Raji (cell line): ENCODE measurements around the gene PITPNC1.

Experiments
- POLR2A ChIP-seq: IDR thresholded peaks from 2 replicates; pipeline ENCODE4 v1.6.1; 2011; ENCODE audit warnings: low read depth, low read length, control low read depth; ENCODE audit not compliant: insufficient read depth

Gene PITPNC1

DNA sequence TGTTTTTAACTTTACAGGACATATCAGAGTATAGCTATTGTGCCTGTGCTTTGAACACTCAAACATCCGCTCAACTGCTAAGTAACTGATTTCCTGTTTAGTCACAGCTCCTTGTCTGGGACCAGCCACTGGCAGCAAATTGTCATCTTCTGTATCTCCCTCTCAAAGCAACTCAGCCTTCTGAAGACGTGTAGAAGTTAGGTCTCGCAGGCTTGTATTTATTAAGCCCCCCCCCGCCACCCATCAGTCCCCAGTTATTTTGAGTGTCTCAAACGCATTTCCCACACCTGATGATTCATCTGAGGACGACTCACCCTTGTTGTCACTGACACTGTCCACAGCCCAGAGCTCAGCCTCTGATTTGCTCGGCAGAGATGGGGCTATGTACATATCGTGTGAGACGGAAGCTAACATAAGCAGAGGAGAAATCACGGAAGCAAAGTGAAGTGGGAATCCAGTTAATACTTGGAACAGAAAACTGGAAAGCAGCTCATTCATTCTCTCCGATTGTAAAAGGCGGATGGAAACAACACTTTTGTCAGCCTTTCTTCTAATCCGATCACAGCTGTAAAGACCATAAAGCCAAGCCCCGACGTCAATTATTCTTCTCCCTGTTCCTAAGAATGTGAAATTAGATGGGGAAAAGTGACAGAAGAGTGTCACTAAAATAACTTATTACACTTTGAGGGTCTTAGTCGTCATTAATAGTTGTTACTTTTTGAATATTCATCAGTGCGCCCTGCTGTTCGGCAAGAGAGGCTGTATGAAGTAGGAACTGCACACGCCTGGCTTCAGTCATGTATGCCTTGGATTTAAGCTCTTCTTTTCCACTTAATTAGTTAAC lies 64.2 kb downstream of the PITPNC1 start:
- TF ChIP-seq POLR2A: no peak

DNA sequence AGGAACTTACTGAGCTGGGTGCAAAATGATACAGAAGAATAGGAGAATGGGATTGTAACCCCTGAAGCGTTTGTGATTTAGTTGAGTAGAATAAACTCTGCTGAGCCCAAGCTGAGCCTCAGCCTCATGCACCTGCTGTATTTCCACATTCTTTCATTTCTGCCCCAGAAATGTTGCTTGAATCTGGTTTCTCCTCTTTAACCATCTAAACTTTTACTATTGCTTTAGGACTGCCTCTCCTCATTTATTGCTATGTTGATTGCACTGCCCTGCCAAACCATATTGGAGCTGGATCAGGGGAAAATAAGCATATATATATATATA lies 64.8 kb downstream of the PITPNC1 start:
- TF ChIP-seq POLR2A: no peak

DNA sequence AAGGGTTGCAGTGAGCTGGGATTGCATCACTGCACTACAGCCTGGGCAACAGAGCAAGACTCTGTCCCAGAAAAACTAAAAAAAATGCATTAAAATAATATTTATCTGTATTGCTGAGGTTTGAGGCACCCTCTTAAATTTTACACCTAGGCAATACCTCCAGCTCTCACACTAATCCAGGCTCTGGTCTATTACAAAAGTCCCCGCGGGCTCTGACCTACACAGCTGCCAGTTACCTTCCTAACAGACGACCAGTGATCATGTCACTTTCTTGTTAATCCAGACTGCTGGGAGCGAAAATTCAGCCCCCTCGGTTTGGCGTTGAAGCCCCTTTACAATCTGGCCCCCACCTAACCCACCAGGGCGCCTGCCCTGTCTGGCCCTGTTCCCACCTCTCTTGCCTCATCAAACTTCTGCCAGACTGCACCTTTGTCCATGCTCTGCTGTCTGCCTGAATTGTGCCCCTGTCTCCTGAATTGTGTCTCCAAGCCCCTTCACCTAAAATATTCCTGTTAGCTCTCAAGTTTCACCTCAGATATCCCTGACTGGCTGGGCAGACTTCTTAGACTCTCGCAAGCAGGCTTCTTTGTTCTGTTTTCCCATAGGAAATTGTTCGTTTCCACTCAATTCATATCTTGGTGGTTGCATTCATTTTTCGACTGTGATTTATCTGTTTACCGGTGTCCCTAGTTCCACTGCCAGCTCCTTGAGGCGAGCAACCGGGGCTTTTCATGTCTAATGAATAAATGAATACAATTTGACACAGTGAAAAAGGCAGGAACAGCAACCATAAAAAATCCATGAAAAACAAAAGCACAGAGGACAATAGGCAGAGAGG lies 65.9 kb downstream of the PITPNC1 start:
- TF ChIP-seq POLR2A: no peak

DNA sequence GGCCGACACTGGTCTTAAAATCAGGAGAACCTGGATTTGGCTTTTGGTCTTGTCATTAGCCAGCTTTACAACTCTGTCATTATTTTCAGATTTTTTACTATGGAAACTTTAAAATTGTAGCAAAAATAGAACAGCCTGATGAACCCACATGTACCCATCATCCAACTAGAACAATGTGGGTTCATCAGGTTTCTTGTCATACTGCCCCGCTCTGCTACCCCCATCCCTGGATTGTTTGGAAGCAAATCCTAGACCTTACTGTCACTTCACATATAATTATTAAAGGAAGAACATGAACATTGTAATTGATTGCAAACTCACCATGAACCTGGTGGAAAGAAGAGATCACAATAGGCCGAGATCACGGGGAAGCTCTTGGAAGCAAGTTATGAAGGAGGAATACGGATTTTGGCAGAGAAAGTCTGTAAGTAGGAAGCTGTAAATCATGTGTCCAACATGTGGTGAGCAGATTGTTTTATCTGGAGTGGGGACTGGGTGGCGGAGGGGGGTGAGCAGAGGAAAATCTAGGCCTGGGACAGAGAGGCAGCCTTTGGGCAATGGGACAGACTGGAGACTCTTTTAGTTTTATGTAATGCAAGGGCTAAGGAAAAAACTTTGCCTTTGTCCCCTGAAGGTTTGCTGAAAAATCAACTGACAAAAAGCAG lies 67.0 kb downstream of the PITPNC1 start:
- TF ChIP-seq POLR2A: no peak

DNA sequence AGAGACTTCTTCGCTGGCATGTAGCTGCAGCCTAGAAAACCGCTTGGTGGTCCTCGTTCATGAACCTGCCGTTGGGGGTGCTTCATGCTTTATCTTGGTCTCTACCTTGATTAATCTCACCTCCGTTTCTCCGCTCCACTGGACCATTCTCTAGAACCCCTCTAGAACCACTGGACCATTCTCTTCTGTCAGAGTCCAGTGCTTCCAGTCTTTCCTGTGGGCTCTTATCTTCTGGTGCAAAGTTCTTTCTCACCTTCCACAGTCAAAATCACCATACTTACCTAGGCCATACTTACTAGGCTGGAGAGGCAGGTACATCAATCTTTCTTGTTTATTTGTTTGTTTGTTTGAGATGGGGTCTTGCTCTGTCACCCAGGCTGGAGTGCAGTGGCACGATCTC lies 71.4 kb downstream of the PITPNC1 start:
- TF ChIP-seq POLR2A: no peak

DNA sequence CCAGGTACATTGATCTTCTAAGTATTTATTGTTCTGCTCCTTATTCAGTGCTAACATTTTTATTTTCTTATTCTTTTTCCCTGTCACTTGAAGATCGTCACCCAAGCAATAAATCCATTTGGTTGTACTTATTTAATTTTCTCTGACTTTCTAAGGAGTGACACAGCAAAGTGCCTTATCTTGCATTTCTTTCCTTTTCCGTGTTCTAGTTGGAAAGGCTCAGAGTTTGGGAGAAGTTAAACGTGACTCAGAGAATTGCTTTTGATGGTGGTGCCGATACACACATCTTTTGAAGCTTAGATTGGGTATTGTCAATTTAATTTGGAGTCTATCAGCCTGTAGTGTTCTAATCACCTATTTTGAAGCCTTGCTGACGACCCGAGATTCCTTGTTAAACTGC lies 72.0 kb downstream of the PITPNC1 start:
- TF ChIP-seq POLR2A: no peak

DNA sequence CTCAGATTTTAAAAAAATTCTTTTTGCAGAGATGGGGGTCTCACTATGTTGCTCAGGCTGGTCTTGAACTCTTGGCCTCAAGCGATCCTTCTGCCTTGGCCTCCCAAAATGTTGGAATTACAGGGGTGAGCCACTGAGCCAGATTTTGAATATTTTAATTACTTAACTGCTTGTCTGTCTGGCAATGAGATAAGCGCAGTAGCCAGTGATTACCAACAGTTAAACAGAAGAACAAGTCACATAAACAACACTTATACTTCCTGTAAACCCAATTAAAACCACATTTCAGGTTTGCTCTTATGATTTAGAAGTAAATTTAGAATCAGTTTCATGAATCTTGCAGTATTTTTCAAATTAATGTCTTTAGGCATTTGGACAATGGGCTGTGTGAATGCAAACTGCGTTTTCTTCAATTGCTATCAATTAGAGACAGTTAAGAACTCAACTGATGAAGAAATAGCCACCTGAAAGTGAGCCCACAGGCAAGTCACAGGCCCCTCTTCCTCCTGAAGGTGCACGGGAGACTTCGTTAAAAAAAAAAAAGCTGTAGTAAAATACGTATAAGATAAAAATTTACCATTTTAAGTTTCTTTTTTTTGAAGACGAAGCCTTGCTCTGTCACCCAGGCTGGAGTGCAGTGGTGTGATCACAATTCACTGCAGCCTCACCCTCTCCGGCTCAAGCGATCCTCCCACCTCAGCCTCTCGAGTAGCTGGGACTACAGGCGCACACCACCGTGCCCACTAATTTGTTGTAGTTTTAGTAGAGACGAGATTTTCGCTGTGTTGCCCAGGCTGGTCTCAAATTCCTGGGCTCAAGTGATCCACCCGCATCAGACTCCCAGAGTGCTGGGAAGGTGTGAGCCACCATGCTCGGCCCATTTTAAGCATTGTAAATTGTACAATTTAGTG lies 73.0 kb downstream of the PITPNC1 start:
- TF ChIP-seq POLR2A: no peak

DNA sequence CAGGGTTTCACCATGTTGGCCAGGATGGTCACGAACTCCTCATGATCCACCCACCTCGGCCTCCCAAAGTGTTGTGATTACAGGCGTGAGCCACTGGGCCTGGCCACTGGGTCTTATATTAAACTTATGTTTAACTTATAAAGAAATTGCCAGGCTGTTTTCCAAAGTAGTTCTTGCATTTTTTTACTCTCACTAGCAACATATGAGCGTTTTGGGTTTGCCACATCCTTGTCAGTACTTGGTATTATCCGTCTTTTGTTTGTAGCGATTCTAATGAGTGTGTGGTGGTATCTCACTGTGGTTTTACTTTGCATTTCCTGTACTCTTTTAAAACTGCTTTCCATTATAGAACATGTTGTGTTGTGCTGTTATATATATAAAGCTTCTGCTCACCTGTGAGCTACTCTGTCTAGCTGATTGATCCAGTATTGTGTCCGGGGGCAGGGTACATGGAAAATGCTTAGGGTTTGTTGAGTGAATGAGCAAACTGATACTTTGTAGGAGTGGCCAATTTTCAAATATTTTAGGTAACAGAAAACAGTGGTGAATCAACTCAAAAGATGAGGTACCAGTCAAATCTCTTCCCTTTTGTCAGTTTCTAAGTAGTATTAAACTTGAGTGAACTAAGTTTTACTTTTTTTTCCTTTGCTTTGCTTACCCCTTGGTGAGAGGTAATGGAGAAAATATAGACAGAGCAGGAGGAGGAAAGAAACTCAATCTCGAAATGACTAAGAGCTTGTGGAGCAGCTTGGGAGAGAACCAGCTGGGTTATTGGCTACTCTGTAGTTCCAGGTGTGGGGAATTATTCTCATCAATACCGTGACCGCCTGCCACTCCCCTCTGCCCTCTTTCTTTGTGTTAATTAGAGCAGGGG lies 75.8 kb downstream of the PITPNC1 start:
- TF ChIP-seq POLR2A: no peak

DNA sequence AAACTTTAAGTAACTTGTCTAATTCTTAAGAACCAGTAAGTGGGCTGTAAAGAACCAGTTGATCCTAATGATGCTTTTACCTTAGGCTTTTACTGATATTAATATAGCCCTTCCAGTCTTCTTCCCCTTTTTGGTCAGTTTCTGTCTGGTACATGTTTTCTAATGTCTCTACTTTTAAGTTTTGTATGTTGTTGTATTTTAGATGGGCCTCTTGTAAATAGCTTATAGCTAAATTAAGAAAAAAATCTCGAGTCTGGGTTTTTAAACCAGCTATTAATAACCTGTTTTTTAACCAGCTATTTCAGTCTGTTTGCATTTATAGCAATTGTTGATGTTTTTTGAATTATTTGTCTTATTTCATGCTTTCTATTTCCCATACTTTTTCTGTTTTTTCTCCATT lies 79.0 kb downstream of the PITPNC1 start:
- no peak for TF ChIP-seq POLR2A

DNA sequence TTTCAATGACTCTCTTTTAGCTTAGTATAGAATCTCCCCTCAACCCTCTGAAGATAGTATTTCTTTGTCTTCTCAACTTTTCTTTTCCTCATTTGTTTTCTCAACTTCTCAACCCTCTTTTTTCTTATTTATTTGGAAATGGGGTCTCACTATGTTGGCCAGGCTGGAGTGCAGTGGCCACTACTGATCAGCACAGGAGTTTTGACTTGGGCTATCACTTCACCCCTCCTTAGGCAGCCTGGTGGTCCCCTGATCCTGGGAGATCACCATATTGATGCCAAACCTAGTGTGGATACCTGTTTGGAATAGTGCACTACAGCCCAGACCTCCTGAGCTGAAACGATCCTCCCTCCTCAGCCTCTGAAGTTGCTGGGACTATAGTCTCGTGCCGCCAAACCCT lies 79.8 kb downstream of the PITPNC1 start:
- no peak for TF ChIP-seq POLR2A

DNA sequence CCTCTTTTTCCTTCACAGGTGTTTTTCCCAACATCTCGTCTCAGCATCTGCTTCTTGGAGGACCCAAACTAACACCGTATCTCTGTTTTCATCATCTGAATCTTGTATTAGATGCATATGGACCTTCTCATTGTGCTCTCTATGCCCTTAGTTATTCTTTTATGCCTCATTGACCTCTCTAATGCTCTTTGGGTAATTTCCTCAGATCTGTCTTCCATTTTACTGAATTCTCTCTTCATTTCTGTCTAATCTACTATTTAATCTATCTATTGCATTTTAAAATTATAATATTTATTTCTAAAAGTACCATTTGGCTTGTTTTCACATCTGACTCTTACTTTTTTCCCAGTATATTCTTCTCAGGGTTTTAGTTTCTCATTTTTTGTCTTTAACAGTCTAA lies 81.1 kb downstream of the PITPNC1 start:
- no peak for TF ChIP-seq POLR2A

DNA sequence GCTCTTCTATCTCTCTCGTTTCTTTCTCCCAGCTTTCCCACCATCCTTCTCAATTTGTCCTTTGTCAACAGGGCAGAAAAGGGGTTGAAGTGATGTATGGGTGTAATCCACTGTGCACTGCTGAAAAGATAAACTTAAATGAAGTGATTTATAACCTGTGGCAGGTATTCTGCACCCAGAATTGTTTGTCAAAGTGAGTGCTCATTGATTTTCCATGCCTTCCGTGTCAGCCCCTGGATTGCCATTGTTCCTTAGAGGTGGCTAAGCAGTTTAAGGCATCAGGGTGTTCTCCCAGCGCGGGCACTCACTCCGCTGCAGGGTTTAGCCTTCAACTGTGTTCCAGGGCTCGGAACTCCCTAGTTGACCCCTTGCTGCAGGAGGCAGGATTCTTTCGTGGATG lies 82.9 kb downstream of the PITPNC1 start:
- TF ChIP-seq POLR2A: no peak

DNA sequence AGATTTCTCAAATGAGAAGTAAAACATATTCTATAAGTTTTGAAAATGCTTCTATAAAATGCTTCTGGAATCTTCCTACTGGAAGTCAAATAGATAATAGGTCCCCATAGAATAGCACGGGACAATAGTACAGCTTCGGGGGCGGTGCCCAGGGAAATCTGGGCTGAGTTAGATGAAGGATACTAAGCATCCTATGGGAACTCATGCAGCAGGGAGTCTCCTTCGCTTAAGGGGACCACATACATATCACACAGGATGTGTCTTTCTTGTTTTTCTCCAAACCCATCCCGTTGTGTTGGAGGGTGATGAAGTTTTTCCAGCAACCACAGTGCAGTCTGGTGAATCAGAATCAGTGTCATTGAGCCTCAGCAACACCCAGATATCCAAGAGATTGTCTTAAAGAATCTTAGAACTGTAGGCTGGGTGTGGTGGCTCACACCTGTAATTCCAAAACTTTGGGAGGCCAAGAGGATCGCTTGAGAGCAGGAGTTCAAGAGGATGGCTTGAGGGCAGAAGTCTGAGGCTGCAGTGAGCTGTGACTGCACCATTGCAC lies 84.2 kb downstream of the PITPNC1 start:
- TF ChIP-seq POLR2A: no peak

DNA sequence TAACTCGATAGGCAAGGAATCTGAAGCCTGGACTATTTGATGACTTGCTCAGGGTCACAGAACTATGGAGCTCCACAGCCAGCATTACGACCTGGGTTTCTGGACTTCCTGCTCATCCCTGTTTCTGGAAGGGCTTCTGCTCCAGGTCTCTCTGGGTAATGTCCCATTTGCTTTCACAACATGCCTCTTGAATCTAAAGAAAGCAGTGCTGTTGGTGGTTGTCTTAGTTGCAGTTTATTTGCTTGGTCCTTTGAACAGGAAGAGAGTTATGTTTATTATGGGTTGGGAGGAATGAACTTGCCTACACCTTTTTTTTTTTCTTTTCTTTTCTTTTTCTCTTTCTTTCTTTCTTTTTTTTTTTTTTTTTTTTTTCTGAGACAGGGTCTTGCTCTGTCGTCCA lies 84.8 kb downstream of the PITPNC1 start:
- TF ChIP-seq POLR2A: no peak
